ENCODE data around the gene SLC29A2. TPM values are rescaled to one million over a fixed set of nuclear protein-coding genes. Genes with fewer than 3 reads are reported as not detected.

Gene SLC29A2, protein sequence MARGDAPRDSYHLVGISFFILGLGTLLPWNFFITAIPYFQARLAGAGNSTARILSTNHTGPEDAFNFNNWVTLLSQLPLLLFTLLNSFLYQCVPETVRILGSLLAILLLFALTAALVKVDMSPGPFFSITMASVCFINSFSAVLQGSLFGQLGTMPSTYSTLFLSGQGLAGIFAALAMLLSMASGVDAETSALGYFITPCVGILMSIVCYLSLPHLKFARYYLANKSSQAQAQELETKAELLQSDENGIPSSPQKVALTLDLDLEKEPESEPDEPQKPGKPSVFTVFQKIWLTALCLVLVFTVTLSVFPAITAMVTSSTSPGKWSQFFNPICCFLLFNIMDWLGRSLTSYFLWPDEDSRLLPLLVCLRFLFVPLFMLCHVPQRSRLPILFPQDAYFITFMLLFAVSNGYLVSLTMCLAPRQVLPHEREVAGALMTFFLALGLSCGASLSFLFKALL
- 3.7 and 4.9 TPM in 2 replicates for total RNA-seq

DNA sequence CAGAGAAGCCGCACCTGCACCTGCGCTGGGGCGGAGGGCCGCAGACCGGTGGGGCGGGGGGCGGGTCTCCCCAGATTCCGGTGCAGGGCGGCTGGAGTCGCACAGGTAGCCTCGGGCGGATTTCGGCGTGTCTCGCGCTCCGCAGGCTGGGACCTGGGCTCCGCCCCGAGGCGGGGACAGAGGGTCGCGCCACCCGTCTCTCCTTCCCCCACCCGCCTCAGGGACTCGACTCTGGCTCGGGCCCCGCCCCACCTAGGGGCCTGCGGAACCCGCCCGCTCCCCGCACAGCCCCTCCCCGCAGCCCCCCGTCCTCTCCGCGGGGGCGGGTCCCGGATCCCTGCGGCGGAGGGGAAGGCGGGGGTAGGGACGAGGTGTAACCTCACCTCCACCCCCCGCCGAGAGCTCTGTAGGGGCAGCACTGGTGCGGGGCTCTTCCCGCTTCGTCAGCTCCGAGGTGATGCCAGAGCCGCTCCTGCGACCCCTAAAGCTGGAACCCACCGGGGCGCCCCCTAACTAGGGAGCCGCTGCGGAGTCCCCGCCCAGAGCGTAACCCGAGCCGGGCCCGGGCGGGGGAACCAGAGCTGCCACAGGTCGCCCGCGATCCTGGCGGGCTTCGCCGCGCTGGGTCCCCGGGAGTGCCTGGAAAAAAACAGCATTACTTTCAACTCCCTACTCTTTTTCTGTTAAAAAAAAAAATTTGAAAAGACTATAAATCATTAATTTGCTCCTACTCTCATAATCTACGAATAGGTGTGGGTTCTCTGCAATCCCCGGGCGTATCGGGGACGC is at the start of gene SLC29A2:
TSS of gene SLC29A2 (minus strand) at position 134 of the 789 bp plus-strand sequence. CDS start 169 bp downstream, outside the sequence.

DNA sequence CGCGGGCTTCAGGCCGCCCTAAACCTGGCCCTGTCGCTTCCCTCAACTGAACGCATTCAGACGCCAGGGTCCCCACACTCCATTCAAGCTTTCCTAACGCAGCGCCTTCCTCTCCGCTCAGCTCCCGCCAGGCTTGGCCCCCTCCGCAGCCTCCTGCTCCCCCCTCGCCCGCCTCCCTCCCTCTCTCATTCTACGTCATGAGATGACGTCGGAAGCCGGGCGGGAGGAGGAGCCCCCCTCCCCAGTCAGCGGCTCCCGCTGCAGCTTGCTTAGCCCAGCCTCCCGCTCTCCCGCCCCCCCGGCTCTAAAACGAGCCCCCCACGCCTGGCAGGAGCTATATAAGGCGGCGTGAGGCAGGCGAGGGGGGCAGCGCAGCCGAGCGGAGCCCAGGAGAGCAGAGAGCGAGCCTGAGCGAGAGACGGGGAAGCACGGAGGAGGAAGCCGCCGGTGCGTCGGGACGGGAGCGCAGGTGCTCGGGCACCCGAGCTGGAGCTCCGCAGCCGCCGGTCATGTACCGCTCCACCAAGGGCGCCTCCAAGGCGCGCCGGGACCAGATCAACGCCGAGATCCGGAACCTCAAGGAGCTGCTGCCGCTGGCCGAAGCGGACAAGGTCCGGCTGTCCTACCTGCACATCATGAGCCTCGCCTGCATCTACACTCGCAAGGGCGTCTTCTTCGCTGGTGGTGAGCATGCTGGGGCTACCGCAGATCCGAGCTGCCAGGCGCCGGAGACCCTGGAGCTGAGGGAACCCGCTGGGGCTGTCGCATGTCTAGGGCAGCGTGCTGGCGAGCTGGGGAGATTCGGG is 49.3 kb upstream of the SLC29A2 start, which contains the start of gene NPAS4:
TSS of gene NPAS4 (plus strand) at position 365 of the 806 bp plus-strand sequence. CDS start at position 510, 145 bp downstream.

DNA sequence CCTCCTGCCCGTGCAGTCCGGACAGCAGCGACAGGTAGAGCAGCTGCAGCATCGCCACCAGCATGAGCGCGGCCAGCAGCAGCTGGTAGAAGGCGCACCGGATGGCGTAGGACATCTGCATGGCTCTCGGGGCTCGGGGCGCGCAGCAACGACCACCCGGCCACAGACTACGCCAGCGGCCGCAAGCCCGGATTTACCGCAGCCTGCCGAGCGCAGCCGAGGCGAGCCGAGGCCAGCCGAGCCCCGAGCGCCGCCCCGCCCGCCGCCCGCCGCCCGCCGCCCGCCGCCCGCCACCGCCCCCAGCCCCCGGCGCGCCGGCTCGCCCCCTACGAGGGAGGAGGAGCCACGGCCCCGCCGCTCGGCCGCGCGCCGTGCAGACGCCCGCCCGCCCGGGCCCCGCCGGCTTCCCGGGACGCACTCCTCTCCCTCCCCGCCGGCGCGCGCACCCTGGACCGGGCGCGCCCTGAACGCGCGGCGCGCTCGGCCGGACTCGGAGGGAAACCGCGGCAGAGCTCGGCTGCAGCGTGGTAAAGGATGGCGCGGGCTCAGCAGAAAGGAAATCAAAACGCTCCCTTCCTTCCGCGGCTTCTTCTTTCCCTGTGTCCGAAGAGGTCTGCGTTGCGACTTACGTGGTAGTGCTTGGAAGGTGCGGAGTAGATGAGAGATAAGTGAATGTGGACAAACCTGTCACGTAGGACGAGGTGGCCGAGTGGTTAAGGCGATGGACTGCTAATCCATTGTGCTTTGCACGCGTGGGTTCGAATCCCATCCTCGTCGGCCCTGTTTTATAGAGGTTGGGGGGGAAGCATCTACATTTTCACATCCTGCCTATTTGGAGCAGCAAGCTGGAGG is 23.9 kb downstream of the SLC29A2 start, which contains the start of gene B4GAT1:
TSS of gene B4GAT1 (minus strand) at position 205 of the 852 bp plus-strand sequence. CDS start at position 121, 84 bp downstream.

DNA sequence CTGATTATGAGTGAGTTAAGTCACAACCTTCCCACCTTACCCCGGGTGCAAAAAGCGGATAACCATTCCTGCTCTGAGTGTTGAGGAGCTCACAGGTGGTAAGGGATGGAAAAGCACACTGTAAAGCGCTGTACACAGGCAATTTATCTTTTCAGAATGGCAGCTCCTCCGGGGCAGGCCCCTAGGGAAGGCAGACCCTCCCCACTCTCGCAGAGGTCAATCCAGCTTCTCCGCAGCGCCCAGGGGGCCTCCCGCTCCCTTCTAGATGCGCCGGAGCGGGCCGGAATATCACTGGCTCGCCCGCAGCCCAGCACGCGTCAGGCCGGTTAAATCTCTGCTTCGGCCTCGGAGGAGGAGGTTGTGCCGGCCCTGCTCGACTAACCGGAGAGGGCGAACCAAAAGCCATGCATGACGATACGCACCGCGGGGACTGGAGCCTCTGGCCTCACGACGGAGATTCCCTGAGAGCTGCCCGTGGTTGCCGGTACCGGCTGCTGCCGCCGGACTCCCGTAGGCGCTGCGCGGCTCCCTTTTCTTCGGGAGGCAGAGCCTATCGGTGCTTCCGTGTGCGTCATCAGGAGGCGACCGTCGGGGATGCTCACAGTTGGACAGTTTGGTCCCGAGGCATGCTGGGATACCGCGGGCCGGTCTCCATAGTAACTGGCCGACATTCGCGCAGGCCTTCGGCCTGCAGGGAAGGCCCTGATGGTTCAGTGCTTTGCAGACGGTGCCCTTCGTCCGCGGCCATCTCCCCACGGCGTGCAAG is 26.8 kb downstream of the SLC29A2 start, which contains the start of gene BRMS1:
TSS of gene BRMS1 (minus strand) at position 555 of the 766 bp plus-strand sequence. CDS start 2,870 bp downstream, outside the sequence.

DNA sequence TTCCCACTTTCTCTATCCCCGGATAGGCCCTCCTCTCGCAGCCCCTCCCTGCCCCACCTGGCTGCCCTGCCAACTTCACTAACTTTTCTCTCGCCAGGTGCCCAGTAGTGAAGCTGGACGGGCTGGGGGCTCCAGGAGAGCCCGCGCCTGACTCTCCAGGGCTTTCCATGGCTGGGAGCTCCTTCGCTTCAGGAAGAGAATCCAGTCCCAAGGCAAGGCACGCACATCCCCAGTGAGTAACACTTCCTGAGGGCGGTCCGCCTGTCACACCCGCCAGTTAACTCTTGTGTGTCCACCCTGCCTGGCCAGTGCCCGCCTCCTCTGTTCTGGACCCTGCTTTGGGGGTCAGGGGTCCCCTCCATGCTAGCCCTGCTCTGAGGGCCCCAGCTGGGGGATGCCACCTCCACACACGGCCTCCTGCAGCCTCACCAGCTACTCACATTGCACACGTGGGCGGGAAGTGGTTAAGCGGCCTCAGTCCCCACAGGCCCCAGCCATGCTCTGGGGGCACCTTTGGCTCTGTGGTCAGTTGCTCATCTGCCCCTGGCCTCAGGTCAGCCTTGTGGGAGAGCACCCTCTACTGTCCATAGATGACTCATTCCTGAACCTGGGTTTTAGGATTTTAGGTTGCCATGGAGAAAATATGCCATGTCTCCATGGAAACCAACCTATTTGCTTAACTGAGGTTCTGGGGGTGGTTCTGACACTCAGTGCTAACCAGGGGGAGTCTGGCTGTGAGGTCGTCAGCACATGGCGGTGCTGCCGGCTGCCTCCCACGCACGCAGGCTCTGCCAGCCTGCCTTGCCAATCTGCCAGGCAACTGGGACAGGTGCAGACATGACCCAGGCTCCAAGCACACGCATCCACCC is 35.1 kb downstream of the SLC29A2 start, which contains the start of gene RIN1:
TSS of gene RIN1 (minus strand) at position 201 of the 869 bp plus-strand sequence. CDS start at position 169, 32 bp downstream.

DNA sequence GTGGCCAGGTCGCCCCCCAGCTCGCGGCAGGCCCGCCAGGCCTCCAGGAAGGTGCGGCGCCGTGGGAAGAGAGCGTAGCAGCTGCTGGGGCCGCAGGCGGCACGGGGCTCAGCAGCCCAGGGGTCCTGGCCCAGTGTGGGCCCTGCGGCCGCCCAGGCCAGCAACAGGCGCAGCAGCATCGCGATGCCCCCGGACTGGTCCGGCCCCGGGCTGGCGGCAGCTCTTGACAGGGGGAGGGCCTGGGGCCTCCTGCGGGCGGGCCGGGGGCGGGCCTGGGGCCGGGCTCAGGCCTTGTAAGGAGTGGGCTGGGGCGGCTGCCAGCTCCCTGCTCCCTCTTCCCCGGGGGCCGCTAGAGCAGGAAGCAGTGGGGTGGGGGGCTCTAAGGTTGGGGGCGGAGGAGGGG is 54.7 kb downstream of the SLC29A2 start, which contains the start of gene CD248:
TSS of gene CD248 (minus strand) at position 196 of the 403 bp plus-strand sequence. CDS start at position 179, 17 bp downstream.

Other genes starting within 250 kb of the SLC29A2 start
- gene KLC2, start 114.1 kb downstream of the SLC29A2 start, total RNA-seq: 16.8 and 18.1 TPM in 2 replicates
- gene RAB1B, start 103.1 kb downstream of the SLC29A2 start, total RNA-seq: 148 and 150 TPM in 2 replicates
- gene CNIH2, start 93.6 kb downstream of the SLC29A2 start, total RNA-seq: 0.17 and 0.89 TPM in 2 replicates
- gene YIF1A, start 82.6 kb downstream of the SLC29A2 start, total RNA-seq: 267 and 292 TPM in 2 replicates
- gene TMEM151A, start 79.9 kb downstream of the SLC29A2 start, total RNA-seq: 0.17 and 0.30 TPM in 2 replicates
- 41.8 and 42.9 TPM in 2 replicates for gene CD248, start 54.7 kb downstream of the SLC29A2 start, total RNA-seq
- 54.7 and 67.8 TPM in 2 replicates for gene RIN1, start 35.3 kb downstream of the SLC29A2 start, total RNA-seq
- gene BRMS1, start 26.7 kb downstream of the SLC29A2 start, total RNA-seq: 52.5 and 59.5 TPM in 2 replicates
- 41.0 and 43.4 TPM in 2 replicates for gene B4GAT1, start 24.1 kb downstream of the SLC29A2 start, total RNA-seq
- gene NPAS4, start 49.3 kb upstream of the SLC29A2 start, total RNA-seq: not detected in 2 replicates
- 69.3 and 72.1 TPM in 2 replicates for gene MRPL11, start 67.1 kb upstream of the SLC29A2 start, total RNA-seq
- 4.0 and 4.3 TPM in 2 replicates for gene PELI3, start 95.1 kb upstream of the SLC29A2 start, total RNA-seq
- 52.1 and 56.9 TPM in 2 replicates for gene DPP3, start 108.7 kb upstream of the SLC29A2 start, total RNA-seq
- 21.9 and 24.2 TPM in 2 replicates for gene BBS1, start 138.9 kb upstream of the SLC29A2 start, total RNA-seq
- 19.8 and 20.4 TPM in 2 replicates for gene ZDHHC24, start 174.3 kb upstream of the SLC29A2 start, total RNA-seq
- not detected in 2 replicates for gene ACTN3, start 175.1 kb upstream of the SLC29A2 start, total RNA-seq
- gene CTSF, start 196.8 kb upstream of the SLC29A2 start, total RNA-seq: 6.7 and 8.3 TPM in 2 replicates
- gene CCDC87, start 221.3 kb upstream of the SLC29A2 start, total RNA-seq: 0.15 TPM in 1 of 2 replicates, not detected in the other
- 28.2 and 29.4 TPM in 2 replicates for gene CCS, start 221.4 kb upstream of the SLC29A2 start, total RNA-seq
- 47.3 and 49.4 TPM in 2 replicates for gene RBM14, start 244.9 kb upstream of the SLC29A2 start, total RNA-seq